DOHH2 (cell line): ENCODE measurements around the gene PREX1.

Source experiments
- H3F3A ChIP-seq: fragments of 200-600 bp; sonication (generic), shearing (Covaris generic); 2 replicates; pipeline ENCODE4 v1.6.0; 2016; ENCODE audit warnings: antibody characterized with exemption, mild to moderate bottlenecking; ENCODE audit not compliant: control insufficient read depth, insufficient read depth
- H3K27ac ChIP-seq: fragments of 200-600 bp; sonication (generic); 2 replicates; pipeline ENCODE4 v1.5.1; 2014; ENCODE audit warnings: low read depth, mild to moderate bottlenecking, low read length, moderate library complexity
- H3K27me3 ChIP-seq: fragments of 200-600 bp; sonication (generic); 2 replicates; pipeline ENCODE4 v1.6.1; 2014; ENCODE audit warnings: mild to moderate bottlenecking, low read length, mixed read lengths; ENCODE audit not compliant: control insufficient read depth
- H3K36me3 ChIP-seq: fragments of 200-600 bp; sonication (generic); 2 replicates; pipeline ENCODE4 v1.6.1; 2014; ENCODE audit warnings: mild to moderate bottlenecking, low read length, moderate library complexity, mixed read lengths; ENCODE audit not compliant: control insufficient read depth
- H3K4me1 ChIP-seq: fragments of 200-600 bp; sonication (generic); 2 replicates; pipeline ENCODE4 v1.6.1; 2014; ENCODE audit warnings: mild to moderate bottlenecking, low read length, mixed read lengths; ENCODE audit not compliant: control insufficient read depth
- H3K4me2 ChIP-seq: fragments of 200-600 bp; sonication (generic); 2 replicates; pipeline ENCODE4 v1.6.0; 2014; ENCODE audit warnings: mild to moderate bottlenecking, low read length, moderate library complexity
- H3K4me3 ChIP-seq: fragments of 200-600 bp; sonication (generic); 2 replicates; pipeline ENCODE4 v1.5.1; 2014; ENCODE audit warnings: mild to moderate bottlenecking, low read length, mixed read lengths
- H3K79me2 ChIP-seq: fragments of 200-600 bp; sonication (generic); 2 replicates; pipeline ENCODE4 v1.6.1; 2014; ENCODE audit warnings: mild to moderate bottlenecking, low read length, mixed read lengths; ENCODE audit not compliant: control insufficient read depth
- H3K9me2 ChIP-seq: fragments of 200-600 bp; sonication (generic); replicated peaks from 2 replicates; pipeline ENCODE4 v1.6.1; 2014; ENCODE audit warnings: mild to moderate bottlenecking, low read length, mixed read lengths; ENCODE audit not compliant: control insufficient read depth
- H3K9me3 ChIP-seq: fragments of 200-600 bp; sonication (generic); 2 replicates; pipeline ENCODE4 v1.6.1; 2014; ENCODE audit warnings: antibody characterized with exemption, low read length, mixed read lengths; ENCODE audit not compliant: control insufficient read depth, insufficient read depth
- H4K20me1 ChIP-seq: fragments of 200-600 bp; sonication (generic); 2 replicates; pipeline ENCODE4 v1.6.0; 2014; ENCODE audit warnings: low read depth, mild to moderate bottlenecking, antibody characterized with exemption, low read length, moderate library complexity; ENCODE audit not compliant: control insufficient read depth, insufficient read depth
- CTCF ChIP-seq: fragments of 200-600 bp; sonication (generic); IDR thresholded peaks from one replicate; pipeline ENCODE4 v1.5.1; 2014; ENCODE audit warnings: antibody characterized with exemption, mild to moderate bottlenecking, low read depth, low read length; ENCODE audit not compliant: poor library complexity, severe bottlenecking
- EZH2phosphoT487 ChIP-seq: fragments of 200-600 bp; sonication (generic); IDR thresholded peaks from 2 replicates; pipeline ENCODE4 v1.6.1; 2017; ENCODE audit warnings: borderline replicate concordance, mild to moderate bottlenecking, antibody characterized with exemption, low read length, moderate library complexity, mixed read lengths

PREX1 gene

GRCh38 chr20:48710341-48711043 lies 117.3 kb downstream of the PREX1 start:
- no peak overlapping the region for H3K27ac ChIP-seq
- no peaks in the 10 kb centered on the region for H3K36me3 ChIP-seq
- no peaks in the 10 kb centered on the region for H3K9me2 ChIP-seq
- TF ChIP-seq CTCF (no peak), EZH2phosphoT487 (no peak)
- H3K9me3 ChIP-seq, result no peaks in the 10 kb centered on the region
- H3K4me3 ChIP-seq, result no peak overlapping the region
- H4K20me1 ChIP-seq, result no peaks in the 10 kb centered on the region
- H3K4me1 ChIP-seq, result peaks cover 6% of the 10 kb centered on the region; the same call in 1 of the 2 replicates
- H3F3A ChIP-seq, result no peaks in the 10 kb centered on the region
- no peaks in the 10 kb centered on the region for H3K79me2 ChIP-seq
- H3K27me3 ChIP-seq, result no peaks in the 10 kb centered on the region
- H3K4me2 ChIP-seq, result no peak overlapping the region

- Histone ChIP-seq H3K4me1 (peaks cover 6% of the 10 kb centered on the region; the same call in 1 of the 2 replicates), H3K4me3 (no peak overlapping the region), H3K27me3 (no peaks in the 10 kb centered on the region), H3K27ac (no peak overlapping the region), H3K36me3 (no peaks in the 10 kb centered on the region), H4K20me1 (no peaks in the 10 kb centered on the region), H3K4me2 (no peak overlapping the region), H3K79me2 (no peaks in the 10 kb centered on the region), H3F3A (no peaks in the 10 kb centered on the region), H3K9me2 (no peaks in the 10 kb centered on the region), H3K9me3 (no peaks in the 10 kb centered on the region)
- TF ChIP-seq EZH2phosphoT487 (no peak), CTCF (no peak)
Measured at GRCh38 chr20:48709744-48710143, 118.1 kb downstream of the PREX1 start.

- Histone ChIP-seq H3K79me2 (no peaks in the 10 kb centered on the region), H3K9me3 (no peaks in the 10 kb centered on the region), H3K9me2 (no peaks in the 10 kb centered on the region), H3F3A (no peaks in the 10 kb centered on the region), H3K36me3 (no peaks in the 10 kb centered on the region), H3K4me1 (peaks cover 6% of the 10 kb centered on the region; the same call in 1 of the 2 replicates), H4K20me1 (no peaks in the 10 kb centered on the region), H3K4me2 (no peak overlapping the region), H3K4me3 (no peak overlapping the region), H3K27me3 (no peaks in the 10 kb centered on the region), H3K27ac (no peak overlapping the region)
- TF ChIP-seq EZH2phosphoT487 (no peak), CTCF (no peak)
Measured at GRCh38 chr20:48709058-48709691, 118.6 kb downstream of the PREX1 start.
